Activated naive CD8-positive, alpha-beta T cell treated with anti-CD3 and anti-CD28 coated beads for 36 hours (primary cell): Measurements from ENCODE around the gene TNNT2. TPM values are rescaled to one million over a fixed set of nuclear protein-coding genes. Genes with fewer than 3 reads are reported as not detected.
A peak's percentile ranks its signal among the peaks of the same experiment; 100 is the strongest.

Experiments used
- DNase-seq: peaks from one replicate; pipeline ENCODE4 v3.0.0; 2021
- H3K27ac Mint-ChIP-seq: one replicate; pipeline ENCODE4 v1.8.0; 2022; ENCODE audit warnings: mild to moderate bottlenecking, moderate library complexity, mixed read lengths
- H3K27me3 Mint-ChIP-seq: one replicate; pipeline ENCODE4 v1.8.0; 2022; ENCODE audit warnings: mild to moderate bottlenecking, mixed read lengths
- H3K36me3 Mint-ChIP-seq: one replicate; pipeline ENCODE4 v1.8.0; 2021; ENCODE audit warnings: mild to moderate bottlenecking, mixed read lengths
- H3K4me1 Mint-ChIP-seq: one replicate; pipeline ENCODE4 v1.8.0; 2021; ENCODE audit warnings: mixed read lengths
- H3K4me3 Mint-ChIP-seq: one replicate; pipeline ENCODE4 v1.8.0; 2022; ENCODE audit warnings: mild to moderate bottlenecking, moderate library complexity, mixed read lengths
- H3K9me3 Mint-ChIP-seq: one replicate; pipeline ENCODE4 v1.8.0; 2022; ENCODE audit warnings: mixed read lengths
- total RNA-seq, 2 experiments: library from RNA; stranded (reverse); gene quantifications; one replicate each; pipeline ENCODE4 v1.2.3, GENCODE V29; 2021

The TNNT2 gene
- total RNA-seq, 2 experiments from 2014 or later, result not detected

GRCh38 chr1:201394591-201394990, 17.1 kb upstream of the TNNT2 start:
- H3K27ac Mint-ChIP-seq, result no peak overlapping the region
- H3K4me1 Mint-ChIP-seq, result no peaks in the 10 kb centered on the region
- no peaks in the 10 kb centered on the region for H3K9me3 Mint-ChIP-seq
- peaks cover 31% of the 10 kb centered on the region for H3K27me3 Mint-ChIP-seq
- DNase-seq, result no peak
- H3K36me3 Mint-ChIP-seq, result no peaks in the 10 kb centered on the region
- H3K4me3 Mint-ChIP-seq, result no peak overlapping the region

GRCh38 chr1:201393076-201393475, 15.6 kb upstream of the TNNT2 start:
- Mint-ChIP-seq H3K27me3 (peaks cover 18% of the 10 kb centered on the region), H3K4me3 (no peak overlapping the region), H3K27ac (no peak overlapping the region), H3K36me3 (no peaks in the 10 kb centered on the region), H3K4me1 (no peaks in the 10 kb centered on the region), H3K9me3 (no peaks in the 10 kb centered on the region)
- DNase-seq, result no peak

- Mint-ChIP-seq H3K4me1 (no peaks in the 10 kb centered on the region), H3K9me3 (no peaks in the 10 kb centered on the region), H3K27me3 (peaks cover 10% of the 10 kb centered on the region), H3K4me3 (no peak overlapping the region), H3K27ac (no peak overlapping the region), H3K36me3 (no peaks in the 10 kb centered on the region)
- DNase-seq, result no peak
Observed at GRCh38 chr1:201391651-201392511, 14.4 kb upstream of the TNNT2 start.

- no peak overlapping the region for H3K4me3 Mint-ChIP-seq
- H3K9me3 Mint-ChIP-seq, result no peaks in the 10 kb centered on the region
- H3K27me3 Mint-ChIP-seq, result peaks cover 6% of the 10 kb centered on the region
- no peak overlapping the region for H3K27ac Mint-ChIP-seq
- no peaks in the 10 kb centered on the region for H3K4me1 Mint-ChIP-seq
- H3K36me3 Mint-ChIP-seq, result no peaks in the 10 kb centered on the region
- no peak for DNase-seq
Observed at GRCh38 chr1:201391225-201391624, 13.7 kb upstream of the TNNT2 start.

DNA sequence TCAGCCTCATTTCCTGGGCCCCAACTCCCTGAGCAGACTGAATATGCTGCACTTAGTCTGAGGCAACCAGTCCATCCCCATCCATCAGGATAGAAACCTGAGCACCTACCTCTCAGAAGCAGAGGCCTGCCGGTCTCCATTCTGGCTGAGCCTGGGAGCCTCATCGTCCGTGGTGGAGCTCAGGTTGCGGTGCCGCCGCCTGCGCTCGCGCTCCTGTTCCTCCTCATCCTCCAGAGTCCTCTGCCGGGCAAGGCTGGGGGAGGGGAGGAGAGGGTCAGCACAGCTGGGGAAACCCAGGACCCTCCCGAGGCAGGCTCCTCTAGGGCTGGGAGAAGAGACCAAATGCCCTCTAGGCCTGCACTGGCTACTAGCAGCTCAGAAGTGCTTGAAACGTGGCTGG, 11.6 kb upstream of the TNNT2 start:
- no peaks in the 10 kb centered on the region for H3K9me3 Mint-ChIP-seq
- DNase-seq, result no peak
- no peak overlapping the region for H3K4me3 Mint-ChIP-seq
- no peak overlapping the region for H3K27ac Mint-ChIP-seq
- H3K36me3 Mint-ChIP-seq, result no peaks in the 10 kb centered on the region
- H3K27me3 Mint-ChIP-seq, result peaks cover 4% of the 10 kb centered on the region
- H3K4me1 Mint-ChIP-seq, result no peaks in the 10 kb centered on the region

GRCh38 chr1:201386208-201386607, 8.7 kb upstream of the TNNT2 start:
- Mint-ChIP-seq H3K27ac (no peak overlapping the region), H3K4me1 (no peaks in the 10 kb centered on the region), H3K9me3 (no peaks in the 10 kb centered on the region)

DNA sequence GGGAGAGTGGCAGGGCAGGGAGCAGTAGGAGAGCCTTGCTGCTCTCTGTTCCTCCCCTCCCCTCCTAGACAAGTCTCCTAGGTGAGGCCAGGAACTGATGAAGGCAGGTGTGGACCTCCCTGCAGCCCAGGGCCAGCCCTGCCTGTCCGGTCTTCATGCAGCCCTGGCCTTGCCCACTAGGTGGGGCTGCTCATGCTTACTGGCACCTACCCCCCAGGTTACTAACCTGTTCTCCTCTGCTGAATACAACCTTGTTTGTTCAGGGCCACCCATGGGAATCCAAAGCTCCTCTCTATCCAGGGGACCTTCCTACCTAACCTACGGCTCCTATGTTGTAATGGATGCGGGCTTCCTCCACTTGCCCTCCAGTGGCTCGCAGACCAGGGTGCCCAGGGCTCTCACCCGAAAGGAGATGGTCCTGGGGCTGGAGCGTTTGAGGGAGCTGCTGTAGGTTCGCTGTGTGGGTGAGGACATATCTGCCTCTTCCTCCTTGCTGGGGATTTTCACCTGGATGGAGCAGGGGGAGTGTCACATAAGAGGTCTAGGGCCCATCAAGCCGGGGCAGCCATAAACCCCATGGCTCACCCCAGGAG, 7.9 kb upstream of the TNNT2 start:
- Mint-ChIP-seq H3K27me3 (no peaks in the 10 kb centered on the region), H3K27ac (no peak overlapping the region), H3K4me1 (no peaks in the 10 kb centered on the region), H3K4me3 (no peak overlapping the region), H3K36me3 (no peaks in the 10 kb centered on the region), H3K9me3 (no peaks in the 10 kb centered on the region)
- DNase-seq, result peak; percentile 52

More at GRCh38 chr1:201386208-201386607, 8.7 kb upstream of the TNNT2 start:
- Mint-ChIP-seq H3K4me3 (no peak overlapping the region), H3K36me3 (no peaks in the 10 kb centered on the region), H3K27me3 (no peaks in the 10 kb centered on the region)
- no peak for DNase-seq

GRCh38 chr1:201384406-201384782, 6.9 kb upstream of the TNNT2 start:
- H3K4me3 Mint-ChIP-seq, result no peak overlapping the region
- no peaks in the 10 kb centered on the region for H3K9me3 Mint-ChIP-seq
- no peak overlapping the region for H3K27ac Mint-ChIP-seq
- H3K36me3 Mint-ChIP-seq, result no peaks in the 10 kb centered on the region
- no peaks in the 10 kb centered on the region for H3K27me3 Mint-ChIP-seq
- no peaks in the 10 kb centered on the region for H3K4me1 Mint-ChIP-seq
- no peak for DNase-seq

DNA sequence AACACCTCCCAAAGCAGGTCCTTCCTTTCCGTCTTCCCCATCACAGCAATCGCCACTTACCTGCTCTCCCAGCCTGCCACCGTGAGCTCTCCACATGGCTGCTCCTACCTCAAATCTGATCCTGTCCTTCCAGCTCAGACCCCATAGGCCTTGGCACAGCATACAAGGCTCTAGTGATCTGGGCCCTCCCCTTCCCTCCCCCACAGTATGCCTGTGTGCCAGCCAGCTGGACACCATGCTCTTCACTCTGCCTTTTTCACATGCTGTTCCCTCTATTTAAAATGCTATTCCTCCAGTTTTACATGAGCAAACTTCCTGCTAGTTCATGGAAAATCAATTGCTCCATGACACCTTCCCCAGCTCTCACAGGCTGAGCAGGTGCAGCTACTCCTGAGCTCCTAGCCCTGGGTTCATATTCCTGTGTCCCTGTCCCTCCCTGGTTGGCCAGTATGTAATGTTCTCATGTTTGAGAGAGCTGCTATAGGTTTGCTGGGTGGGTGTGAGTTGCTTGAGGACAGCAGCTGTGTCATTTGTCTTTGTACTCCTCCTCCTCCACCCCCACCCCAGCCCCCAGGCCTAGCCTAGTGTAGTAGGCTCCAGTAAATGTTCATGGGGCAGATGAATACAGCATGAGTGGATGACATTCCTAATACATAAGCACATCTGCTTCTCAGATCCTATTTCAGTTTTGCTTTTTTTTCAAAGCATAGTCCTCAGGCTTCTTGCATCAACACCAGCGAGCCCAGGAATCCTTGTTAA, 6.3 kb upstream of the TNNT2 start:
- no peaks in the 10 kb centered on the region for H3K36me3 Mint-ChIP-seq

GRCh38 chr1:201381130-201381529, 3.6 kb upstream of the TNNT2 start:
- Mint-ChIP-seq H3K27ac (no peak overlapping the region), H3K9me3 (no peaks in the 10 kb centered on the region), H3K4me3 (no peak overlapping the region), H3K4me1 (no peaks in the 10 kb centered on the region), H3K27me3 (no peaks in the 10 kb centered on the region), H3K36me3 (no peaks in the 10 kb centered on the region)
- DNase-seq, result no peak

More for the DNA sequence above, 6.3 kb upstream of the TNNT2 start:
- Mint-ChIP-seq H3K27me3 (no peaks in the 10 kb centered on the region), H3K4me1 (no peaks in the 10 kb centered on the region), H3K27ac (no peak overlapping the region), H3K4me3 (no peak overlapping the region), H3K9me3 (no peaks in the 10 kb centered on the region)
- DNase-seq, result no peak

DNA sequence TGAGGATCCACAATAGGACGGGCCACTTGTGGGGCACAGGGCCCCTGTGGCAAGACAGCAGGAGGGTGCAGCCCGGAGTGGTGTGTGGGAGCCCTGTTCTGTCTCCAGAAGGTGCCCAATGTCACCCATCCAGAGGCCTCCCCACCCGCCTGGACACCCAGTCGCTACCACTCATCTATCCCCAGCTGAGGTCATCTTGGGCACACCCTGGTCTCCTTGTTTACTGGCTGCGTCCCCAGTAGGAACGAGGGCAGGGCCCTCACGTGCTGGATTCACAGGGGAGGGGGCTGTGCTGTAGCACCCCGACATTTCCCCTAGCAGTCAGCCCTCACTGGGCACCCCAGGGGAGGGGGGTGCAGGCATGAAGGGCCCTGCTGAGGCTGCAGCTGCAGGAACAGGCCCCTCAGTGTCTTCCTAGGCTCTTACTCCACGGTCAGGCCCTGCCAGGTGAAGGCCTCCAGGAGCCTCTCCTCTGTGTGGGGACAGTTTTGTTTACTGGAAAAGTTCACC, 2.3 kb upstream of the TNNT2 start:
- no peaks in the 10 kb centered on the region for H3K27me3 Mint-ChIP-seq
- H3K4me3 Mint-ChIP-seq, result no peak overlapping the region

GRCh38 chr1:201378804-201379203, 1.3 kb upstream of the TNNT2 start:
- no peaks in the 10 kb centered on the region for H3K36me3 Mint-ChIP-seq
- H3K4me3 Mint-ChIP-seq, result no peak overlapping the region
- DNase-seq, result no peak
- no peaks in the 10 kb centered on the region for H3K27me3 Mint-ChIP-seq
- H3K4me1 Mint-ChIP-seq, result no peaks in the 10 kb centered on the region
- no peak overlapping the region for H3K27ac Mint-ChIP-seq
- no peaks in the 10 kb centered on the region for H3K9me3 Mint-ChIP-seq

More for the DNA sequence above, 2.3 kb upstream of the TNNT2 start:
- no peaks in the 10 kb centered on the region for H3K36me3 Mint-ChIP-seq
- H3K27ac Mint-ChIP-seq, result no peak overlapping the region
- no peaks in the 10 kb centered on the region for H3K9me3 Mint-ChIP-seq
- DNase-seq, result no peak
- no peaks in the 10 kb centered on the region for H3K4me1 Mint-ChIP-seq

- peak; percentile 12 for DNase-seq
- no peaks in the 10 kb centered on the region for H3K4me1 Mint-ChIP-seq
- H3K36me3 Mint-ChIP-seq, result no peaks in the 10 kb centered on the region
- no peak overlapping the region for H3K4me3 Mint-ChIP-seq
- H3K27me3 Mint-ChIP-seq, result peaks cover 8% of the 10 kb centered on the region
- no peak overlapping the region for H3K27ac Mint-ChIP-seq
- H3K9me3 Mint-ChIP-seq, result no peaks in the 10 kb centered on the region
Observed at GRCh38 chr1:201376464-201377374, 761 bp downstream of the TNNT2 start.

- H3K27ac Mint-ChIP-seq, result no peak overlapping the region
Observed at GRCh38 chr1:201376107-201376463, 1.4 kb downstream of the TNNT2 start.

More at GRCh38 chr1:201376107-201376463, 1.4 kb downstream of the TNNT2 start:
- Mint-ChIP-seq H3K4me1 (no peaks in the 10 kb centered on the region), H3K27me3 (peaks cover 8% of the 10 kb centered on the region), H3K36me3 (no peaks in the 10 kb centered on the region), H3K9me3 (no peaks in the 10 kb centered on the region), H3K4me3 (no peak overlapping the region)
- no peak for DNase-seq
